Breast epithelium (tissue), 4 donors: ENCODE data around the gene ALKAL2. TPM values are rescaled to one million over a fixed set of nuclear protein-coding genes. Genes with fewer than 3 reads are reported as not detected.

Experiments used
- DNase-seq, 2 donors: peaks; one replicate each; pipeline ENCODE4 v3.0.0-alpha.2; 2019; ENCODE audit warnings: low spot score in 2 of 2
- H3K27ac ChIP-seq, 2 donors: fragments of 200-600 bp; sonication (generic) in 1 of 2; one replicate each; pipeline ENCODE4 v1.5.1; 2016 to 2019; ENCODE audit warnings: mild to moderate bottlenecking in 1 of 2
- H3K27me3 ChIP-seq, 2 donors: fragments of 200-600 bp; sonication (generic) in 1 of 2; one replicate each; pipeline versions ENCODE4 v1.5.1 to v1.6.0; 2017 to 2019; ENCODE audit warnings: control low read depth in 1 of 2, mild to moderate bottlenecking in 1 of 2
- H3K36me3 ChIP-seq: fragments of 200-600 bp; one replicate; pipeline ENCODE4 v1.5.1; 2019
- H3K4me1 ChIP-seq, 2 donors: fragments of 200-600 bp; sonication (generic); one replicate each; pipeline ENCODE4 v1.5.1; 2016 to 2019; ENCODE audit warnings: control low read depth in 1 of 2
- H3K4me3 ChIP-seq, 3 donors: fragments of 200-600 bp; sonication (generic); 1 replicate in 2 of 3; 2 replicates in 1 of 3; pipeline ENCODE4 v1.5.1; 2016 to 2019; ENCODE audit warnings: mild to moderate bottlenecking in 3 of 3, moderate library complexity in 2 of 3
- H3K9me3 ChIP-seq, 2 donors: fragments of 200-600 bp; sonication (generic) in 1 of 2; one replicate each; pipeline ENCODE4 v1.5.1; 2016 to 2019; ENCODE audit warnings: control low read depth in 1 of 2
- CTCF ChIP-seq, 3 donors: fragments of 450-650 bp; IDR thresholded peaks; one replicate each; pipeline ENCODE4 v1.5.1; 2016 to 2017; ENCODE audit warnings: antibody characterized with exemption in 3 of 3, mild to moderate bottlenecking in 3 of 3, moderate library complexity in 3 of 3
- POLR2A ChIP-seq: fragments of 450-650 bp; IDR thresholded peaks from one replicate; pipeline ENCODE4 v1.6.1; 2016; ENCODE audit warnings: antibody characterized with exemption, mild to moderate bottlenecking, moderate library complexity
- POLR2AphosphoS5 ChIP-seq, 3 donors: sonication (generic); formaldehyde crosslinking; IDR thresholded peaks; one replicate each; pipeline ENCODE4 v1.6.1; 2017; ENCODE audit warnings: antibody characterized with exemption in 3 of 3
- intact Hi-C: fragments of 100-400 bp; cut with DNase I; formaldehyde crosslinking; loops from one replicate; pipeline ENCODE4 v1.15.1; 2023; ENCODE audit warnings: low total_unique reads
- total RNA-seq, 3 donors: library from RNA; depleted of rRNA; stranded (reverse); fragments of >200 nt; gene quantifications; one replicate each; pipeline ENCODE4 v1.1.0, GENCODE V29; 2016

Gene ALKAL2
- total RNA-seq, 3 donors from 2014 or later: 10.1 to 26.4 (median 16.1) TPM

- H3K9me3 ChIP-seq: no peaks in the 10 kb centered on the region
- H3K4me3 ChIP-seq: no peak overlapping the region
- no peak overlapping the region for H3K27ac ChIP-seq
- H3K27me3 ChIP-seq: peaks cover 0 to 10% of the 10 kb centered on the region in 2 donors
- intact Hi-C loops: no loop called here
- no peak for TF ChIP-seq CTCF (IDR thresholded peaks at IDR 0.05)
- no peak for TF ChIP-seq POLR2A
- TF ChIP-seq POLR2AphosphoS5 (IDR thresholded peaks at IDR 0.05): no peak
- DNase-seq: no peak
- peaks cover 6% of the 10 kb centered on the region for H3K36me3 ChIP-seq
- H3K4me1 ChIP-seq: no peaks in the 10 kb centered on the region
Measured at GRCh38 chr2:282371-283263, 5.3 kb downstream of the ALKAL2 start.

- H3K4me1 ChIP-seq: no peaks in the 10 kb centered on the region
- no peak overlapping the region for H3K27ac ChIP-seq
- no peaks in the 10 kb centered on the region for H3K9me3 ChIP-seq
- DNase-seq: no peak
- TF ChIP-seq CTCF (IDR thresholded peaks at IDR 0.05) (no peak), POLR2A (no peak), POLR2AphosphoS5 (IDR thresholded peaks at IDR 0.05) (no peak)
- peaks cover 6% of the 10 kb centered on the region for H3K36me3 ChIP-seq
- peaks cover 0 to 4% of the 10 kb centered on the region in 2 donors for H3K27me3 ChIP-seq
- H3K4me3 ChIP-seq: no peak overlapping the region
- intact Hi-C loops: no loop called here
Measured at GRCh38 chr2:281381-281780, 6.5 kb downstream of the ALKAL2 start.

GRCh38 chr2:280650-281110 is 7.2 kb downstream of the ALKAL2 start:
- peaks cover 6% of the 10 kb centered on the region for H3K36me3 ChIP-seq
- intact Hi-C loops: no loop called here
- no peak overlapping the region for H3K27ac ChIP-seq
- DNase-seq: no peak
- TF ChIP-seq POLR2AphosphoS5 (IDR thresholded peaks at IDR 0.05) (no peak), POLR2A (no peak), CTCF (IDR thresholded peaks at IDR 0.05) (no peak)
- H3K27me3 ChIP-seq: no peaks in the 10 kb centered on the region
- H3K9me3 ChIP-seq: no peaks in the 10 kb centered on the region
- H3K4me3 ChIP-seq: no peak overlapping the region
- H3K4me1 ChIP-seq: no peaks in the 10 kb centered on the region

- intact Hi-C loops: no loop called here
- no peak for DNase-seq
- Histone ChIP-seq H3K9me3 (no peaks in the 10 kb centered on the region), H3K36me3 (peaks cover 6% of the 10 kb centered on the region), H3K27ac (no peak overlapping the region), H3K4me3 (no peak overlapping the region), H3K27me3 (no peaks in the 10 kb centered on the region), H3K4me1 (no peaks in the 10 kb centered on the region)
- no peak for TF ChIP-seq CTCF (IDR thresholded peaks at IDR 0.05)
- TF ChIP-seq POLR2AphosphoS5 (IDR thresholded peaks at IDR 0.05): no peak
- no peak for TF ChIP-seq POLR2A
Measured at GRCh38 chr2:279956-280649, 7.8 kb downstream of the ALKAL2 start.

GRCh38 chr2:279366-279765 is 8.5 kb downstream of the ALKAL2 start:
- no peak overlapping the region for H3K27ac ChIP-seq
- H3K4me1 ChIP-seq: no peaks in the 10 kb centered on the region
- no peaks in the 10 kb centered on the region for H3K9me3 ChIP-seq
- peaks cover 6% of the 10 kb centered on the region for H3K36me3 ChIP-seq
- no peaks in the 10 kb centered on the region for H3K27me3 ChIP-seq
- no peak overlapping the region for H3K4me3 ChIP-seq
- no peak for DNase-seq
- TF ChIP-seq POLR2A (no peak), CTCF (IDR thresholded peaks at IDR 0.05) (no peak), POLR2AphosphoS5 (IDR thresholded peaks at IDR 0.05) (no peak)
- intact Hi-C loops: no loop called here
